VCaP (cell line): ENCODE measurements around the gene RASL10A.

Experiments
- H3K27ac ChIP-seq: fragments of 450-650 bp; 2 replicates; pipeline ENCODE4 v1.5.1; 2017
- TF ChIP-seq, protein P1 (sequence below): fragments of 450-650 bp; conservative IDR thresholded peaks from 2 replicates; pipeline ENCODE4 v1.5.1; 2017; ENCODE audit warnings: mild to moderate bottlenecking, moderate library complexity

The RASL10A gene

DNA sequence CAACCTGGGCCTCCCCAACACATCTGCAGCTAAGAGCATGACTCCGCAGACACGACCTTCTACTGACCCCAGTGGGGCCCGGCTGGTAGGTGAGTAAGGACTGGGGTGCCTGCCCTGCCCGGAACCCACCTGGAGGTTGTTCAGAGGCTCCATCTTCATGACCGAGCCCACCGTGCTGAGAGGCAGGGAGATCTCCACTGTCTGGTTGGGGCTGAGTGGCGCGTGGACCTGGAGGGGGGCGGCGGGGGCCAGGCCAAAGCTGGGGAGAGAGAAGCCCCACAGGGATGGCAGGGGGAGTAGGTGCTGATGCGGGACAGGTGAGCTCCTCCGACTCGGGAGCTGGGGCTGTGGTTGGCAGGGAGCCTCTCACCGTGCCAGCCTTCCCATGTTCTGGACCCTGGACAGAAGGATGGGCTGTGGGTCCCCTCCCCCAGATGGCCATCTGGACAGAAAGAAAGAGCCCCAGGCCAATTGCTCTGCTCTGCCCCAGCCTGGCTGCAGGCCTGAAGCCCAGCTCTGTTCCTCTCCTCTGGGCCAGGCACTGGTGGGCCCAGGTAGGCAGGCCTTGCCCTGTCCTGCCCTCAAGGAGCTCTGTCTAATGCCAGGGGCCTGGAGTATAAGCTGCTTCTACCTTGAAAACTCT, 16.3 kb upstream of the RASL10A start:
- peak overlapping the region; percentile 90 for H3K27ac ChIP-seq
- TF ChIP-seq, protein P1, sequence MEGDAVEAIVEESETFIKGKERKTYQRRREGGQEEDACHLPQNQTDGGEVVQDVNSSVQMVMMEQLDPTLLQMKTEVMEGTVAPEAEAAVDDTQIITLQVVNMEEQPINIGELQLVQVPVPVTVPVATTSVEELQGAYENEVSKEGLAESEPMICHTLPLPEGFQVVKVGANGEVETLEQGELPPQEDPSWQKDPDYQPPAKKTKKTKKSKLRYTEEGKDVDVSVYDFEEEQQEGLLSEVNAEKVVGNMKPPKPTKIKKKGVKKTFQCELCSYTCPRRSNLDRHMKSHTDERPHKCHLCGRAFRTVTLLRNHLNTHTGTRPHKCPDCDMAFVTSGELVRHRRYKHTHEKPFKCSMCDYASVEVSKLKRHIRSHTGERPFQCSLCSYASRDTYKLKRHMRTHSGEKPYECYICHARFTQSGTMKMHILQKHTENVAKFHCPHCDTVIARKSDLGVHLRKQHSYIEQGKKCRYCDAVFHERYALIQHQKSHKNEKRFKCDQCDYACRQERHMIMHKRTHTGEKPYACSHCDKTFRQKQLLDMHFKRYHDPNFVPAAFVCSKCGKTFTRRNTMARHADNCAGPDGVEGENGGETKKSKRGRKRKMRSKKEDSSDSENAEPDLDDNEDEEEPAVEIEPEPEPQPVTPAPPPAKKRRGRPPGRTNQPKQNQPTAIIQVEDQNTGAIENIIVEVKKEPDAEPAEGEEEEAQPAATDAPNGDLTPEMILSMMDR = no peak

DNA sequence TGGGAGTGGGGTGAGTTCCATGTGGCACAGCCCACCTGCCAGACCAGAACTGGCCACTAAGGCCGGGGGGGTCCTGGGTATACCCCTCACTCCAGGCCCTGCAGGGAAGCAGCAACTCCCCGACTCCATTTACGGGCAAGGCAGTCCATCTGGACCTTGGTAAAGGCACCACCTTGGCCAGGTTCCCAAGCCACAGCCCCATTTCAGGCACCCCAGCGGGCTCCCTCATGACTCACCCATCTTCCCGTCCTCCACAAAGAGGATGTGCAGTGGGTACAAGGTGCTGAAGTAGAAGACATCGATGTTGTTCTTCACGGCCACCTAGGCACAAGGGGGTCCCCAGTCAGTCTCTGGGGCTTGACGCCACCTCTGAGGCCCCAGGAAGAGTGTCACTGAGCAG, 15.7 kb upstream of the RASL10A start:
- peak overlapping the region; percentile 90; the same call in 1 of the 2 replicates for H3K27ac ChIP-seq
- TF ChIP-seq, protein P1 = no peak

DNA sequence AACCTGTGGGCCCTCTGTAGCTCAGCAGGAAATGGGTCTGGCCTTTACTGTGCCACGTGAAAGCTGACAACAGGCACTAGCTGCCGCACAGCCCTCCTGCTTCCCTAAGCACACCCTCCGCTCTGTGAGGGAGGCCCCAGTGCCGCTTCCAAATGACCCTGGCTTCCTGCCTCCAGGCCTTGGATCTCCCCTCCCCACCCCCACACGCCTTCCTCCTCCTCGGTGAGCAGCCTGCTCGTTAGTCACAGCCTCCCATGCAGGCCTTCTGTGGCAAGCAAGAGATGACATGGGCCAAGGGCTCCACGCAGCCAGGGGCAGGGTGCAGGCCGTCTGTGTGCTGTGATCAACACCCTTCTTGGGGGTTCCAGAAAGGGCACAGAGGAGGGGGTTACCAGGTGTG, 15.3 kb upstream of the RASL10A start:
- peak overlapping the region; percentile 90; the same call in 1 of the 2 replicates for H3K27ac ChIP-seq
- TF ChIP-seq, protein P1 = no peak

DNA sequence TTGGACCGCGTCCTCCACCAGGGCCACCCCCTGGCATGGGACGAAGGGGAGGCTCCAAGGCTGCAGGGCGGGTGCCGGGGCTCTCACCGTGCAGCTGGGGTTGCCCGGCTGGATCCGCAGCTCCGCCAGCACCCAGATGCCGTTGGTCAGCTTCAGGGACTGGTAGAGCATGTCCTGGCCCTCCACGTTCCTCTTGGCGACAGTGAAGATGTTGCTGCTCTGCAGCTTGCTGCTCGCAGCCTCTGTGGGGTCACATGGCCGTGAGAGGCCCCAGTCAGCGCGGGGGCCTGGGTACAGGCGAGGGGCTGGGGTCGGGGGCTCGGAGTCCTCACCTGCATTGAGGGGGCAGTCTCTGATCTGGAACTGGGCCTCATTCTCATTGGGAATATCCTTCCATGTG, 14.8 kb upstream of the RASL10A start:
- TF ChIP-seq, protein P1 = no peak
- H3K27ac ChIP-seq = no peak overlapping the region

DNA sequence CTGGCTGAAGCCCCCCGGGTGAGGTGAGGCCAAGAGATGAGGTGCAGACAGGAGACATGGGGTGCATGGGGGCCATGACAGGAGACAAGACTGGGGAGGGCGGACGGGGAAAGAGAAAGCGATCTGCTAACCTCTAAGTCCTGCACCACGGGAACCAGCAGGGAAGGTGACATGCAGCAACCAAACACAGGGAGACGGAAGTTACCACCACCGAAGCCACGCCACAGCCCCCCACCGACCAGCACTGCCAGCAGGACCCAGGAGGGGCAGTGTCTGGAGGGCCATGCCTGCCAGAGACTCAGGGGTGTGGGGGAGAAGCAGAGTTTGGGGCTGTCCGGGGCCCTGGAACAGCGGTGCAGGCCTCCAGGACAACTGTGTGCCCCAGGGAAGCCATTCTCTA, 14.1 kb upstream of the RASL10A start:
- H3K27ac ChIP-seq = no peak overlapping the region
- TF ChIP-seq, protein P1 = no peak

DNA sequence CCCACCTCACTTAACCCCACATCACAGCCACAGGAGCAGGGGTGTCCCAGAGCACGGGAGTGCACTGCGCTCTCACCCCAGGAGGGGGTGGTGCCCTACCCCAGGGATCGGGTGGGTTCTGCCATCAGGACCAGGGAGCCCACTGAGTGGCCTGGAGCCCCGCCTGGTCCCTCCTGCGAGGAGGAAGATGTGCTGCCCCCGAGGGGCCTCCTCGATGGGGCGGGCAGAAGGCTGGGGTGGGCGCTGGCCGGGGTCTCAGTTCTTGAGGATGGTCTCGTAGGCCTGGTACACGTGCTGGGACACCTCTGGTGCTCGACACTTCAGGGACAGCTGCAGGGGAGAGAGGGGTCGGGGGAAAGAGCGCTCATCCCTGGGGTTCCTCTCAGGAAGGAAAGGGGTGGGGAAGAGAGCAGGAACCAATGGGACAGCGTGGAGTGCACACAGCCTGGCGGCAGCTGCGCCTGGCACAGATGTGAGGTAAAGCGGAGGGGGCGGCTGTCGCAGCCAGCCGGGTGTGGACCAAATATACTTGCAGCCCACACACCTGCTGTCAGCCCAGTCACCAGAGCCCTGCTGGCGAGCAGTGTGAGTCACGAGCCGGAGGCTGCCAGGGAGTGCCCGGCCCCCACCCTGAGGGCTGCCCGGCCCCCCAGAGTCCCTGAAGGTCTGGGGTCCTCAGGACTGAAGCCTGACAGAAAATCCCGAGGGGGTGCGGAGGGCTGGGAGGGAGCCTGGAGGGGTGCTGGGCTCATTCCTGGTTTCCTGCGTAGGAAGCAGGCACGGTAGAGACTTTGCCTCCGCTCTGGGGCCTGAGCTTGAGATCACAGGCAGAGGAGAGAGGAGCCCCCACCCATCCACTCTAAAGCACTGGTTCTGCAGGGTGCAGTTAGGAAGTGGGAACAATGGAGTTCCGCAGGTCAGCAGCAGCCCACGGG, 13.3 kb upstream of the RASL10A start:
- TF ChIP-seq, protein P1 = no peak
- H3K27ac ChIP-seq = no peak overlapping the region

DNA sequence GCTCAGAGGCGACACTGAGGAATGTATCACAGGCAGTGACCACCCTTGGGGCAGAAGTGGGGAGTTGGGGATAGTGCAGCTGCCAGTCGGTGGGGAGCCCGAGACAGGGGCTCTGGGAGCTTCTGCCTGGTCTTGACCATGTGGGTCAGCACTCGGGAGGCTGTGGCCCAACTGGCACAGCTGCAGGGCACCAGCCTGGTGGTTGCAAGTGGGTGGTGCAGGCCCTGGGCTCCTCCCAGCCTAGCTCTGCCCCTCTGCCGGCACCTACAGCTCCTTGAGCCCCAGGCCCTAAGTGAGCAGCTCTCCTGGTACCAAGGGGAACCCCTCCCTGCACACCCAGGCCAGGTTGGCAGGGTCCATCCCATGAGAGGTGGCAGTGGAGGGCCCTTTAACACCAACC, 12.6 kb upstream of the RASL10A start:
- no peak overlapping the region for H3K27ac ChIP-seq

More for the DNA sequence above, 12.6 kb upstream of the RASL10A start:
- TF ChIP-seq, protein P1 = no peak
